Measurements from ENCODE around the gene TRIM46. TPM values are rescaled to one million over a fixed set of nuclear protein-coding genes. Genes with fewer than 3 reads are reported as not detected.

The TRIM46 gene
- total and polyA plus RNA-seq, 2 of the 13 experiments (the other 11 are each of a cell fraction or from before 2014, with no cell fraction given), result 0.04 to 0.09 TPM

GRCh38 chr1:155167166-155168104 lies 6.2 kb upstream of the TRIM46 start (continued):
- TF ChIP-seq ZNF580 (CRISPR knock-in tag; IDR thresholded peaks at IDR 0.05; ENCODE audit: borderline replicate concordance, low read depth) (peak; percentile 85; the same call in 1 of the 2 replicates), HNRNPL (IDR thresholded peaks at IDR 0.05; ENCODE audit: low read depth, low read length) (peak; percentile 90), ZBTB7A (CRISPR knock-in tag; IDR thresholded peaks at IDR 0.05) (no peak; the same call in 1 of the 2 replicates), GATAD2A (CRISPR knock-in tag; IDR thresholded peaks at IDR 0.05) (peak; percentile 61; the same call in 1 of the 2 replicates), ZNF772 (CRISPR knock-in tag; IDR thresholded peaks at IDR 0.05) (peak; percentile 70; the same call in 1 of the 2 replicates), ZNF556 (CRISPR knock-in tag; IDR thresholded peaks at IDR 0.05; ENCODE audit: borderline replicate concordance) (0 out of 2 replicates have a peak, but pooled peaks have one; percentile 21), PHF5A (CRISPR knock-in tag; IDR thresholded peaks at IDR 0.05; ENCODE audit: low read depth, unreplicated experiment) (peak; percentile 60), ZSCAN22 (CRISPR knock-in tag; IDR thresholded peaks at IDR 0.05) (no peak), POLR2AphosphoS2 (IDR thresholded peaks at IDR 0.05; ENCODE audit: low read depth, low read length) (no peak), ZNF407 (CRISPR knock-in tag; IDR thresholded peaks at IDR 0.05; ENCODE audit: not compliant biosample characterization) (no peak), ZNF24 (IDR thresholded peaks at IDR 0.05) (no peak), BRF2 (CRISPR knock-in tag; IDR thresholded peaks at IDR 0.05) (no peak), ZNF235 (CRISPR knock-in tag; IDR thresholded peaks at IDR 0.05; ENCODE audit: borderline replicate concordance) (no peak), REPIN1 (CRISPR knock-in tag; IDR thresholded peaks at IDR 0.05; ENCODE audit: borderline replicate concordance, low read depth) (no peak), ZNF121 (CRISPR knock-in tag; IDR thresholded peaks at IDR 0.05) (no peak), SATB2 (CRISPR knock-in tag; IDR thresholded peaks at IDR 0.05) (no peak), HMGXB4 (CRISPR knock-in tag; IDR thresholded peaks at IDR 0.05; ENCODE audit: borderline replicate concordance in 1 of 2, low read depth in 1 of 2) (peak; percentile 54 to 83; a peak in 2 of 4 replicates)
